Retinal pigment epithelial cell (primary cell): ENCODE measurements around the gene SNCB.

ENCODE experiments used
- DNase-seq: peaks from one replicate; pipeline ENCODE4 v3.0.0-alpha.2; 2010; ENCODE audit warnings: low read depth
- H3K4me3 ChIP-seq: 2 replicates; pipeline ENCODE4 v1.5.1; 2011; ENCODE audit warnings: mild to moderate bottlenecking, low read length, control low read depth, moderate library complexity
- CTCF ChIP-seq: conservative IDR thresholded peaks from 2 replicates; pipeline ENCODE4 v1.5.1; 2011; ENCODE audit warnings: low read depth, low read length, control low read depth, inconsistent platforms

Gene SNCB

GRCh38 chr5:176581361-176581760 lies 49.0 kb downstream of the SNCB start:
- no peak for TF ChIP-seq CTCF
- no peak for DNase-seq
- no peak overlapping the region for H3K4me3 ChIP-seq

- DNase-seq = no peak
- no peak overlapping the region for H3K4me3 ChIP-seq
- TF ChIP-seq CTCF = no peak
Observed at GRCh38 chr5:176579323-176579722, 51.0 kb downstream of the SNCB start.

GRCh38 chr5:176578391-176578808 lies 51.9 kb downstream of the SNCB start:
- no peak overlapping the region for H3K4me3 ChIP-seq
- peak; percentile 23 for DNase-seq
- peak; percentile 78 for TF ChIP-seq CTCF

- no peak for TF ChIP-seq CTCF
- no peak overlapping the region for H3K4me3 ChIP-seq
- DNase-seq = no peak
Observed at GRCh38 chr5:176577312-176578176, 52.8 kb downstream of the SNCB start.

GRCh38 chr5:176575488-176576422 lies 54.6 kb downstream of the SNCB start:
- TF ChIP-seq CTCF = no peak
- no peak overlapping the region for H3K4me3 ChIP-seq
- DNase-seq = no peak

- DNase-seq = no peak
- no peak for TF ChIP-seq CTCF
- no peak overlapping the region for H3K4me3 ChIP-seq
Observed at GRCh38 chr5:176575066-176575465, 55.3 kb downstream of the SNCB start.

GRCh38 chr5:176574297-176574591 lies 56.1 kb downstream of the SNCB start:
- no peak overlapping the region for H3K4me3 ChIP-seq
- no peak for DNase-seq
- TF ChIP-seq CTCF = no peak
